ENCODE data around the gene ZFX.

GRCh38 chrX:24242649-24243175 lies 93.2 kb downstream of the ZFX start:
- no peak for TF ChIP-seq CTCF (IDR thresholded peaks at IDR 0.05; ENCODE audit: control extremely low read depth in 1 of 3, insufficient read depth in 1 of 3, low read depth in 1 of 3, low read length in 3 of 3)
- TF ChIP-seq CREB1 (IDR thresholded peaks at IDR 0.05): no peak
- no peak for TF ChIP-seq SIRT6 (IDR thresholded peaks at IDR 0.05; ENCODE audit: low read length)
- no peak for TF ChIP-seq RFX5 (IDR thresholded peaks at IDR 0.05; ENCODE audit: borderline replicate concordance, low read depth, low read length)
- no peak for TF ChIP-seq POLR2A (IDR thresholded peaks at IDR 0.05; ENCODE audit: control extremely low read depth in 1 of 2, low read depth in 2 of 2, low read length in 2 of 2)
- no peak for TF ChIP-seq NRF1 (IDR thresholded peaks at IDR 0.05; ENCODE audit: low read depth, low read length)

Data from H1 (cell line).